Upper lobe of left lung (tissue), 4 donors: ENCODE measurements around the gene TPO.

Source experiments
- CTCF ChIP-seq, 6 experiments: fragments of 450-650 bp in 4 of 6; fragments of 200-600 bp in 2 of 6; sonication (generic) in 2 of 6; IDR thresholded peaks; one replicate each; pipeline ENCODE4 v1.5.1; 2016 to 2019; ENCODE audit warnings: antibody characterized with exemption in 6 of 6
- POLR2A ChIP-seq, 4 donors: fragments of 450-650 bp; IDR thresholded peaks; one replicate each; pipeline ENCODE4 v1.5.1; 2016 to 2017; ENCODE audit warnings: antibody characterized with exemption in 4 of 4, mild to moderate bottlenecking in 2 of 4
- POLR2AphosphoS5 ChIP-seq, 2 donors: sonication (generic); formaldehyde crosslinking; IDR thresholded peaks; one replicate each; pipeline ENCODE4 v1.5.1; 2017; ENCODE audit warnings: antibody characterized with exemption in 2 of 2

- TF ChIP-seq CTCF (IDR thresholded peaks at IDR 0.05) (no peak), POLR2A (IDR thresholded peaks at IDR 0.05) (no peak), POLR2AphosphoS5 (IDR thresholded peaks at IDR 0.05) (no peak)
Measured at GRCh38 chr2:1440581-1440980, 27.3 kb downstream of the TPO start.
